Mammary epithelial cell (primary cell): ENCODE results near the gene ZNF205.
"Not testable (repeated sequence)": the region's sequence is repeated elsewhere in the genome, so short reads cannot be mapped to it uniquely, and the experiment has no call there.

Experiments used
- CTCF ChIP-seq, 2 donors: IDR thresholded peaks in 1 of 2; conservative IDR thresholded peaks in 1 of 2; 2 replicates each; pipeline ENCODE4 v1.5.1; 2011 to 2012; ENCODE audit warnings: inconsistent platforms in 2 of 2, low read length in 2 of 2, mild to moderate bottlenecking in 2 of 2, control low read depth in 1 of 2, low read depth in 1 of 2; ENCODE audit not compliant: insufficient read depth in 1 of 2; ENCODE audit errors: extremely low read depth in 1 of 2
- EZH2 ChIP-seq: IDR thresholded peaks from 2 replicates; pipeline ENCODE4 v1.6.1; 2012; ENCODE audit warnings: low read length, inconsistent platforms, borderline replicate concordance

- TF ChIP-seq CTCF (conservative IDR thresholded peaks at IDR 0.05 in 1 of 2, IDR thresholded peaks at IDR 0.05 in 1 of 2; ENCODE audit: extremely low read depth in 1 of 2, insufficient read depth in 1 of 2, low read depth in 1 of 2, low read length in 2 of 2); EZH2: not testable (repeated sequence)
Measured at GRCh38 chr16:3075946-3076345, 36.4 kb upstream of the ZNF205 start.
